Sigmoid colon (tissue), 7 donors: ENCODE measurements around the gene ITPRIPL1. TPM values are rescaled to one million over a fixed set of nuclear protein-coding genes. Genes with fewer than 3 reads are reported as not detected.

Experiments used
- DNase-seq: peaks from one replicate; pipeline ENCODE4 v3.0.0-alpha.2; 2019
- H3K27ac ChIP-seq, 4 donors: fragments of 200-600 bp; sonication (generic); one replicate each; pipeline ENCODE4 v1.5.1; 2016 to 2019; ENCODE audit warnings: mild to moderate bottlenecking in 1 of 4
- H3K27me3 ChIP-seq, 3 donors: fragments of 200-600 bp; sonication (generic); one replicate each; pipeline ENCODE4 v1.5.1; 2019; ENCODE audit warnings: mild to moderate bottlenecking in 1 of 3
- H3K36me3 ChIP-seq, 4 donors: fragments of 200-600 bp; sonication (generic); one replicate each; pipeline ENCODE4 v1.5.1; 2016 to 2019
- H3K4me1 ChIP-seq, 4 donors: fragments of 200-600 bp; sonication (generic); one replicate each; pipeline ENCODE4 v1.5.1; 2017 to 2019
- H3K4me3 ChIP-seq, 4 donors: fragments of 200-600 bp; sonication (generic); one replicate each; pipeline ENCODE4 v1.5.1; 2017 to 2019; ENCODE audit warnings: mild to moderate bottlenecking in 2 of 4, moderate library complexity in 1 of 4
- H3K9me3 ChIP-seq, 4 donors: fragments of 200-600 bp in 3 of 4; sonication (generic) in 3 of 4; one replicate each; pipeline versions ENCODE4 v1.5.1 to v1.6.1; 2013 to 2019
- CTCF ChIP-seq, 4 experiments: fragments of 450-650 bp in 3 of 4; fragments of 200-600 bp in 1 of 4; IDR thresholded peaks; one replicate each; pipeline ENCODE4 v1.5.1; 2016 to 2019; ENCODE audit warnings: antibody characterized with exemption in 4 of 4, mild to moderate bottlenecking in 3 of 4, moderate library complexity in 2 of 4
- EP300 ChIP-seq, 4 donors: sonication (generic); formaldehyde crosslinking; IDR thresholded peaks; one replicate each; pipeline ENCODE4 v1.6.1; 2017; ENCODE audit warnings: antibody characterized with exemption in 4 of 4
- POLR2A ChIP-seq, 2 donors: fragments of 450-650 bp; IDR thresholded peaks; one replicate each; pipeline ENCODE4 v1.6.1; 2016; ENCODE audit warnings: antibody characterized with exemption in 2 of 2, mild to moderate bottlenecking in 2 of 2, moderate library complexity in 2 of 2
- POLR2AphosphoS5 ChIP-seq, 4 donors: sonication (generic); formaldehyde crosslinking; IDR thresholded peaks; one replicate each; pipeline ENCODE4 v1.6.1; 2017; ENCODE audit warnings: antibody characterized with exemption in 4 of 4
- WGBS, 2 donors: extraction: QIAGEN DNeasy Blood & Tissue Kit; methylation state at CpG; one replicate each; pipeline ENCODE4 v1.1.7; 2013; 5-methylcytosine and 5-hydroxymethylcytosine counted together
- intact Hi-C: fragments of 100-400 bp; cut with DNase I; formaldehyde crosslinking; loops from one replicate; pipeline ENCODE4 v1.15.1; 2023
- polyA plus RNA-seq, 3 donors: library from polyadenylated mRNA; stranded (reverse); fragments of 200-250 nt; gene quantifications; one replicate each; pipeline ENCODE4 v1.2.3, GENCODE V29; 2013
- total RNA-seq, 4 donors: library from RNA; depleted of rRNA; stranded (reverse); fragments of >200 nt; gene quantifications; one replicate each; pipeline ENCODE4 v1.1.0, GENCODE V29; 2016
- donor health status: healthy with polysubstance abuse.
- donor health status: Bipolar disorder and iron deficiency.
- donor health status: healthy.

ITPRIPL1 gene
- total and polyA plus RNA-seq, 7 donors, result 0.23 to 2.0 (median 0.83) TPM; not detected in 2

DNA sequence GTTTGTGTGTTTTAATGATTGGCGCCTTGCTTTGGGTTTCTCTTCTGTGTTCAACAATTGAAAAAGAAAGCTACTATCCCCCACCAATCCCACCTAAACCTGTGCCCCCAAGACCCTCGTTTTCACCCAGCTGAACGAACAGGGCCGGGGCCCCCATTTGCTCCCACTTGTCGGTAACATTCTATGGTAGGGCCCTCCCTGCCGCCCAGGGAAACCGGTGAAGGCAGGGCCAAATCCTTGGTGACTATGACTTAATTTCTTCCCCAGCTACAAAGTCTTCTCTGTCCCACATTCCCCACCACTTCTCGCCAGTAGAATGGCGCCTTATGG lies 19.2 kb upstream of the ITPRIPL1 start:
- intact Hi-C loops, result loop anchor here (2.0 kb wide), 2 partner anchors 29 to 39 kb away; partner anchors contain the start of genes CIAO1 and NCAPH
- no peak for DNase-seq
- TF ChIP-seq POLR2A (IDR thresholded peaks at IDR 0.05) (no peak), POLR2AphosphoS5 (IDR thresholded peaks at IDR 0.05) (no peak), CTCF (IDR thresholded peaks at IDR 0.05) (no peak), EP300 (IDR thresholded peaks at IDR 0.05) (no peak)
- WGBS, 2 donors, result 22 to 26% methylated on average over 9 of the region's 9 CpGs
- Histone ChIP-seq H3K27ac (peak overlapping the region; percentile 84 to 88 (median 85)), H3K4me1 (peaks cover 0 to 39% (median 15%) of the 10 kb centered on the region in 4 donors), H3K9me3 (no peaks in the 10 kb centered on the region), H3K4me3 (peak overlapping the region; percentile 79 to 98 (median 87)), H3K27me3 (no peaks in the 10 kb centered on the region), H3K36me3 (peaks cover 23 to 25% (median 24%) of the 10 kb centered on the region in 4 donors)

GRCh38 chr2:96306370-96306769 lies 18.7 kb upstream of the ITPRIPL1 start:
- H3K4me3 ChIP-seq, result peak overlapping the region in 3 of 4 donors; percentile 79 to 90 (median 84)
- H3K36me3 ChIP-seq, result peaks cover 19 to 20% (median 19%) of the 10 kb centered on the region in 4 donors
- H3K27me3 ChIP-seq, result no peaks in the 10 kb centered on the region
- H3K4me1 ChIP-seq, result peaks cover 0 to 39% (median 15%) of the 10 kb centered on the region in 4 donors
- WGBS, 2 donors, result 87 to 89% methylated on average over 3 of the region's 3 CpGs
- intact Hi-C loops, result no loop called here
- no peak for DNase-seq
- no peak for TF ChIP-seq EP300 (IDR thresholded peaks at IDR 0.05)
- no peak for TF ChIP-seq CTCF (IDR thresholded peaks at IDR 0.05)
- no peak for TF ChIP-seq POLR2A (IDR thresholded peaks at IDR 0.05)
- TF ChIP-seq POLR2AphosphoS5 (IDR thresholded peaks at IDR 0.05), result no peak
- H3K27ac ChIP-seq, result peak overlapping the region in 3 of 4 donors; percentile 84 to 88 (median 85)
- no peaks in the 10 kb centered on the region for H3K9me3 ChIP-seq

GRCh38 chr2:96308248-96308647 lies 16.9 kb upstream of the ITPRIPL1 start:
- intact Hi-C loops, result no loop called here
- Histone ChIP-seq H3K36me3 (peaks cover 0 to 2% (median under 1%) of the 10 kb centered on the region in 4 donors), H3K27ac (no peak overlapping the region), H3K4me3 (no peak overlapping the region), H3K27me3 (no peaks in the 10 kb centered on the region), H3K4me1 (peaks cover 0 to 25% (median 15%) of the 10 kb centered on the region in 4 donors), H3K9me3 (no peaks in the 10 kb centered on the region)
- WGBS, 2 donors, result 82 to 93% methylated on average over 5 of the region's 5 CpGs
- no peak for TF ChIP-seq POLR2AphosphoS5 (IDR thresholded peaks at IDR 0.05)
- no peak for TF ChIP-seq CTCF (IDR thresholded peaks at IDR 0.05)
- TF ChIP-seq EP300 (IDR thresholded peaks at IDR 0.05), result no peak
- no peak for TF ChIP-seq POLR2A (IDR thresholded peaks at IDR 0.05)
- DNase-seq, result no peak

- no peak overlapping the region for H3K4me3 ChIP-seq
- no peak for TF ChIP-seq POLR2AphosphoS5 (IDR thresholded peaks at IDR 0.05)
- no peak for TF ChIP-seq CTCF (IDR thresholded peaks at IDR 0.05)
- TF ChIP-seq POLR2A (IDR thresholded peaks at IDR 0.05), result no peak
- TF ChIP-seq EP300 (IDR thresholded peaks at IDR 0.05), result no peak
- H3K9me3 ChIP-seq, result no peaks in the 10 kb centered on the region
- intact Hi-C loops, result no loop called here
- 76 to 85% methylated on average over 3 of the region's 3 CpGs for WGBS, 2 donors
- peaks cover 0 to 21% (median 12%) of the 10 kb centered on the region in 3 donors for H3K27me3 ChIP-seq
- H3K27ac ChIP-seq, result no peak overlapping the region
- DNase-seq, result no peak
- H3K36me3 ChIP-seq, result no peaks in the 10 kb centered on the region
- H3K4me1 ChIP-seq, result no peaks in the 10 kb centered on the region
Observed at GRCh38 chr2:96315005-96315399, 10.1 kb upstream of the ITPRIPL1 start.
